H9 (cell line): ENCODE measurements around the gene LYPD8. TPM values are rescaled to one million over a fixed set of nuclear protein-coding genes. Genes with fewer than 3 reads are reported as not detected.

Experiments used
- DNase-seq: peaks from one replicate; pipeline ENCODE4 v3.0.0-alpha.2; 2017
- H2AFZ ChIP-seq: one replicate; pipeline ENCODE4 v1.6.1; 2013; ENCODE audit warnings: mild to moderate bottlenecking, low read length, control low read depth, moderate library complexity
- H2AK5ac ChIP-seq: 2 replicates; pipeline ENCODE4 v1.6.1; 2013; ENCODE audit warnings: low read length, control low read depth, mixed read lengths; ENCODE audit not compliant: insufficient read length
- H2BK120ac ChIP-seq: one replicate; pipeline ENCODE4 v1.6.1; 2013; ENCODE audit warnings: low read depth, mild to moderate bottlenecking, low read length, control low read depth, inconsistent platforms; ENCODE audit not compliant: poor library complexity, severe bottlenecking
- H2BK12ac ChIP-seq: 2 replicates; pipeline ENCODE4 v1.6.1; 2013; ENCODE audit warnings: low read length, control low read depth, mixed read lengths, low read depth; ENCODE audit not compliant: insufficient read length
- H2BK15ac ChIP-seq: 2 replicates; pipeline ENCODE4 v1.6.1; 2013; ENCODE audit warnings: low read depth, low read length, control low read depth
- H2BK20ac ChIP-seq: one replicate; pipeline ENCODE4 v1.6.1; 2013; ENCODE audit warnings: low read depth, mild to moderate bottlenecking, low read length, control low read depth, inconsistent platforms; ENCODE audit not compliant: poor library complexity, severe bottlenecking
- H2BK5ac ChIP-seq: 2 replicates; pipeline ENCODE4 v1.6.1; 2013; ENCODE audit warnings: low read length, control low read depth, mixed read lengths; ENCODE audit not compliant: insufficient read length
- H3K14ac ChIP-seq: 2 replicates; pipeline ENCODE4 v1.6.1; 2013; ENCODE audit warnings: low read length, control low read depth; ENCODE audit not compliant: insufficient read depth
- H3K18ac ChIP-seq: 2 replicates; pipeline ENCODE4 v1.6.1; 2013; ENCODE audit warnings: low read depth, mild to moderate bottlenecking, mixed read lengths, low read length, control low read depth; ENCODE audit not compliant: insufficient read length
- H3K23ac ChIP-seq: 2 replicates; pipeline ENCODE4 v1.6.1; 2013; ENCODE audit warnings: low read length, control low read depth, mixed read lengths, low read depth; ENCODE audit not compliant: insufficient read length
- H3K23me2 ChIP-seq: 2 replicates; pipeline ENCODE4 v1.6.1; 2013; ENCODE audit warnings: low read depth, mild to moderate bottlenecking, mixed read lengths, low read length, control low read depth; ENCODE audit not compliant: insufficient read length, poor library complexity, severe bottlenecking
- H3K27ac ChIP-seq: 2 replicates; pipeline ENCODE4 v1.5.1; 2013; ENCODE audit warnings: low read length, control low read depth, mixed read lengths, low read depth; ENCODE audit not compliant: insufficient read length
- H3K27me3 ChIP-seq: 2 replicates; pipeline ENCODE4 v1.6.1; 2013; ENCODE audit warnings: low read length, control low read depth, inconsistent platforms; ENCODE audit not compliant: insufficient read depth
- H3K4ac ChIP-seq: 2 replicates; pipeline ENCODE4 v1.6.1; 2013; ENCODE audit warnings: low read depth, mild to moderate bottlenecking, control low read depth, inconsistent platforms, low read length, moderate library complexity
- H3K4me1 ChIP-seq: 2 replicates; pipeline ENCODE4 v1.6.1; 2013; ENCODE audit warnings: low read length, control low read depth, inconsistent platforms; ENCODE audit not compliant: insufficient read depth
- H3K4me2 ChIP-seq: 2 replicates; pipeline ENCODE4 v1.6.1; 2013; ENCODE audit warnings: low read length, control low read depth, mixed read lengths; ENCODE audit not compliant: insufficient read length, insufficient read depth
- H3K56ac ChIP-seq: 2 replicates; pipeline ENCODE4 v1.6.1; 2013; ENCODE audit warnings: low read depth, mild to moderate bottlenecking, mixed read lengths, low read length, control low read depth; ENCODE audit not compliant: insufficient read length
- H3K79me1 ChIP-seq: 2 replicates; pipeline ENCODE4 v1.6.1; 2013; ENCODE audit warnings: low read depth, mild to moderate bottlenecking, moderate library complexity, low read length, control low read depth, inconsistent platforms; ENCODE audit not compliant: insufficient read depth, poor library complexity, severe bottlenecking
- H3K79me2 ChIP-seq: 2 replicates; pipeline ENCODE4 v1.6.1; 2013; ENCODE audit warnings: low read length, control low read depth, inconsistent platforms; ENCODE audit not compliant: insufficient read depth
- H3K9ac ChIP-seq: 2 replicates; pipeline ENCODE4 v1.6.1; 2013; ENCODE audit warnings: low read length, control low read depth, mixed read lengths; ENCODE audit not compliant: insufficient read length; ENCODE audit errors: extremely low read depth
- H3K9me3 ChIP-seq: one replicate; pipeline ENCODE4 v1.6.1; 2013; ENCODE audit warnings: low read depth, low read length, inconsistent platforms; ENCODE audit not compliant: control insufficient read depth
- H3T11ph ChIP-seq: one replicate; pipeline ENCODE4 v1.6.1; 2013; ENCODE audit warnings: mild to moderate bottlenecking, low read length, control low read depth, inconsistent platforms
- H4K20me1 ChIP-seq: one replicate; pipeline ENCODE4 v1.6.1; 2013; ENCODE audit not compliant: control insufficient read depth, insufficient read length, insufficient read depth
- H4K5ac ChIP-seq: 2 replicates; pipeline ENCODE4 v1.6.1; 2013; ENCODE audit warnings: low read depth, mild to moderate bottlenecking, mixed read lengths, low read length, control low read depth; ENCODE audit not compliant: insufficient read length
- H4K8ac ChIP-seq: replicated peaks from 2 replicates; pipeline ENCODE4 v1.6.1; 2013; ENCODE audit warnings: low read length, control low read depth, mixed read lengths, low read depth; ENCODE audit not compliant: insufficient read length
- H4K91ac ChIP-seq: 2 replicates; pipeline ENCODE4 v1.6.1; 2013; ENCODE audit warnings: low read depth, mild to moderate bottlenecking, moderate library complexity, mixed read lengths, low read length, control low read depth; ENCODE audit not compliant: insufficient read length
- H3K27ac Mint-ChIP-seq, 3 experiments: 2 replicates in 2 of 3; 3 replicates in 1 of 3; pipeline ENCODE4 v1.8.0; 2020 to 2021; ENCODE audit warnings: mixed read lengths in 3 of 3, mild to moderate bottlenecking in 1 of 3, moderate library complexity in 1 of 3
- H3K27me3 Mint-ChIP-seq: 2 replicates; pipeline ENCODE4 v1.8.0; 2021; ENCODE audit warnings: low read depth, mild to moderate bottlenecking, moderate library complexity, mixed read lengths
- H3K36me3 Mint-ChIP-seq, 3 experiments: 2 replicates in 2 of 3; 3 replicates in 1 of 3; pipeline ENCODE4 v1.8.0; 2020 to 2021; ENCODE audit warnings: low read depth in 3 of 3, mixed read lengths in 3 of 3; ENCODE audit not compliant: insufficient read depth in 1 of 3
- H3K4me1 Mint-ChIP-seq, 2 experiments: 2 replicates each; pipeline ENCODE4 v1.8.0; 2020; ENCODE audit warnings: mixed read lengths in 2 of 2
- H3K4me3 Mint-ChIP-seq, 2 experiments: 2 replicates in 1 of 2; 3 replicates in 1 of 2; pipeline ENCODE4 v1.8.0; 2020 to 2021; ENCODE audit warnings: mild to moderate bottlenecking in 2 of 2, mixed read lengths in 2 of 2, moderate library complexity in 1 of 2
- H3K9me3 Mint-ChIP-seq, 2 experiments: 2 replicates in 1 of 2; 3 replicates in 1 of 2; pipeline ENCODE4 v1.8.0; 2020; ENCODE audit warnings: mild to moderate bottlenecking in 2 of 2, mixed read lengths in 2 of 2, moderate library complexity in 1 of 2
- WGBS: extraction: QIAGEN DNeasy Blood & Tissue Kit; methylation state at CpG from one replicate; pipeline ENCODE4 v1.1.7; 2013; ENCODE audit warnings: missing lambda C conversion rate, low lambda C conversion rate, mixed read lengths; ENCODE audit not compliant: insufficient read length; ENCODE audit errors: extremely low coverage; 5-methylcytosine and 5-hydroxymethylcytosine counted together
- total RNA-seq: library from RNA; stranded (reverse); gene quantifications from 2 replicates; pipeline ENCODE4 v1.2.1, GENCODE V29; 2021
- TF ChIP-seq, protein P1 (sequence below): fragments of 200-600 bp; sonication (generic); conservative IDR thresholded peaks from 3 replicates; pipeline ENCODE4 v1.8.0; 2021; ENCODE audit warnings: antibody characterized with exemption, mild to moderate bottlenecking

LYPD8 gene
- total RNA-seq, 1 experiment from 2014 or later = not detected

DNA sequence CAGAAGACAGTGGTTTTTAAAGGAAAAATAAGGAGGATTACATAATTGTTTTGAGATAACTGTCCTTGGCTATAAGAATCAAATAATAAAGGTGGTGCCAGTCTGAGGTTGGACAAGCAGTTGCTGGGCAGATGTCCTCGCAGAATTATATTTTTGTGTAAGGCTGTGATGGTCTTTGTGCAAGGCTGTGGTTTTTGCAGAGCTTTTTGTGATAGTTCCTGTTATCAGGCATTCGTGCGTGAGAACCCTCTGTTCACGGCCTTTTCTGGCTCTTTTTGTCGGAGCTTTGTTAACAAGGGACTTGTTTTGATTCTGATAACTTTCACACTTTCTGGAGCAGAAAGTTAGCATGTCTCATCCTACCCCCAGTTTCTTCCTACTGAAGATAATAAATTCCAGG lies 36.8 kb upstream of the LYPD8 start:
- Histone ChIP-seq H3K27ac (no peak overlapping the region), H3K79me1 (no peaks in the 10 kb centered on the region)
- WGBS = no CpG with 5 or more reads among the region's 5 CpGs

More for the DNA sequence above, 36.8 kb upstream of the LYPD8 start:
- no peak overlapping the region for H2BK5ac ChIP-seq
- no peaks in the 10 kb centered on the region for H4K20me1 ChIP-seq
- H4K8ac ChIP-seq = no peak overlapping the region
- Mint-ChIP-seq H3K9me3 (peaks cover 78 to 88% of the 10 kb centered on the region in 2 experiments), H3K27me3 (peaks cover 4% of the 10 kb centered on the region), H3K4me3 (no peak overlapping the region), H3K36me3 (peaks cover 4 to 11% (median 8%) of the 10 kb centered on the region in 3 experiments; a peak in 6 of 7 replicates), H3K4me1 (no peaks in the 10 kb centered on the region), H3K27ac (no peak overlapping the region)
- no peak overlapping the region for H3K9ac ChIP-seq
- no peak overlapping the region for H2AFZ ChIP-seq
- H3K79me2 ChIP-seq = no peaks in the 10 kb centered on the region
- no peak overlapping the region for H4K5ac ChIP-seq
- no peak overlapping the region for H2AK5ac ChIP-seq
- H3K23ac ChIP-seq = no peak overlapping the region
- no peak overlapping the region for H3K4me2 ChIP-seq
- no peak overlapping the region for H2BK120ac ChIP-seq
- no peak overlapping the region for H3K4ac ChIP-seq
- H3K23me2 ChIP-seq = no peaks in the 10 kb centered on the region
- TF ChIP-seq, protein P1, sequence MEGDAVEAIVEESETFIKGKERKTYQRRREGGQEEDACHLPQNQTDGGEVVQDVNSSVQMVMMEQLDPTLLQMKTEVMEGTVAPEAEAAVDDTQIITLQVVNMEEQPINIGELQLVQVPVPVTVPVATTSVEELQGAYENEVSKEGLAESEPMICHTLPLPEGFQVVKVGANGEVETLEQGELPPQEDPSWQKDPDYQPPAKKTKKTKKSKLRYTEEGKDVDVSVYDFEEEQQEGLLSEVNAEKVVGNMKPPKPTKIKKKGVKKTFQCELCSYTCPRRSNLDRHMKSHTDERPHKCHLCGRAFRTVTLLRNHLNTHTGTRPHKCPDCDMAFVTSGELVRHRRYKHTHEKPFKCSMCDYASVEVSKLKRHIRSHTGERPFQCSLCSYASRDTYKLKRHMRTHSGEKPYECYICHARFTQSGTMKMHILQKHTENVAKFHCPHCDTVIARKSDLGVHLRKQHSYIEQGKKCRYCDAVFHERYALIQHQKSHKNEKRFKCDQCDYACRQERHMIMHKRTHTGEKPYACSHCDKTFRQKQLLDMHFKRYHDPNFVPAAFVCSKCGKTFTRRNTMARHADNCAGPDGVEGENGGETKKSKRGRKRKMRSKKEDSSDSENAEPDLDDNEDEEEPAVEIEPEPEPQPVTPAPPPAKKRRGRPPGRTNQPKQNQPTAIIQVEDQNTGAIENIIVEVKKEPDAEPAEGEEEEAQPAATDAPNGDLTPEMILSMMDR = no peak
- DNase-seq = no peak
- H2BK15ac ChIP-seq = no peak overlapping the region
- H4K91ac ChIP-seq = no peak overlapping the region
- no peaks in the 10 kb centered on the region for H3K4me1 ChIP-seq
- no peak overlapping the region for H3K14ac ChIP-seq
- no peak overlapping the region for H3T11ph ChIP-seq
- no peak overlapping the region for H3K18ac ChIP-seq
- no peaks in the 10 kb centered on the region for H3K27me3 ChIP-seq
- H2BK12ac ChIP-seq = no peak overlapping the region
- H3K56ac ChIP-seq = no peak overlapping the region
- H2BK20ac ChIP-seq = no peak overlapping the region
- peaks cover 66% of the 10 kb centered on the region for H3K9me3 ChIP-seq
